GM12873 (cell line): ENCODE results near the gene MYOM3.

Source experiments
- CTCF ChIP-seq: IDR thresholded peaks from 2 replicates; pipeline ENCODE4 v1.5.1; 2012; ENCODE audit warnings: low read depth, mild to moderate bottlenecking, moderate library complexity, low read length, control low read depth; ENCODE audit not compliant: insufficient read depth; ENCODE audit errors: missing control alignments

MYOM3 gene

GRCh38 chr1:24142546-24143534, 30.9 kb upstream of the MYOM3 start, which contains the start of gene IL22RA1:
TSS of gene IL22RA1 (minus strand) at chr1:24143140. CDS start at chr1:24143082, 58 bp downstream.
- no peak for TF ChIP-seq CTCF

- no peak for TF ChIP-seq CTCF
Observed at GRCh38 chr1:24141311-24141997, 29.5 kb upstream of the MYOM3 start.

- TF ChIP-seq CTCF = no peak
Observed at GRCh38 chr1:24140741-24141181, 28.8 kb upstream of the MYOM3 start.

GRCh38 chr1:24139841-24140425, 28.0 kb upstream of the MYOM3 start:
- TF ChIP-seq CTCF = no peak

- TF ChIP-seq CTCF = no peak
Observed at GRCh38 chr1:24139222-24139489, 27.2 kb upstream of the MYOM3 start.

GRCh38 chr1:24138476-24139221, 26.7 kb upstream of the MYOM3 start:
- TF ChIP-seq CTCF = no peak
